Stimulated activated CD4-positive, alpha-beta T cell treated with anti-CD3 and anti-CD28 coated beads, Interleukin-1b, Interleukin-23, amount 100 ng/mL, for 24 hours (primary cell): Measurements from ENCODE around the gene BROX.
"Not testable (repeated sequence)": the region's sequence is repeated elsewhere in the genome, so short reads cannot be mapped to it uniquely, and the experiment has no call there.

Experiments
- DNase-seq, 4 experiments: peaks; one replicate each; pipeline ENCODE4 v3.0.0-alpha.2; 2020; ENCODE audit warnings: low read depth in 4 of 4, low spot score in 1 of 4

Gene BROX, protein sequence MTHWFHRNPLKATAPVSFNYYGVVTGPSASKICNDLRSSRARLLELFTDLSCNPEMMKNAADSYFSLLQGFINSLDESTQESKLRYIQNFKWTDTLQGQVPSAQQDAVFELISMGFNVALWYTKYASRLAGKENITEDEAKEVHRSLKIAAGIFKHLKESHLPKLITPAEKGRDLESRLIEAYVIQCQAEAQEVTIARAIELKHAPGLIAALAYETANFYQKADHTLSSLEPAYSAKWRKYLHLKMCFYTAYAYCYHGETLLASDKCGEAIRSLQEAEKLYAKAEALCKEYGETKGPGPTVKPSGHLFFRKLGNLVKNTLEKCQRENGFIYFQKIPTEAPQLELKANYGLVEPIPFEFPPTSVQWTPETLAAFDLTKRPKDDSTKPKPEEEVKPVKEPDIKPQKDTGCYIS

DNA sequence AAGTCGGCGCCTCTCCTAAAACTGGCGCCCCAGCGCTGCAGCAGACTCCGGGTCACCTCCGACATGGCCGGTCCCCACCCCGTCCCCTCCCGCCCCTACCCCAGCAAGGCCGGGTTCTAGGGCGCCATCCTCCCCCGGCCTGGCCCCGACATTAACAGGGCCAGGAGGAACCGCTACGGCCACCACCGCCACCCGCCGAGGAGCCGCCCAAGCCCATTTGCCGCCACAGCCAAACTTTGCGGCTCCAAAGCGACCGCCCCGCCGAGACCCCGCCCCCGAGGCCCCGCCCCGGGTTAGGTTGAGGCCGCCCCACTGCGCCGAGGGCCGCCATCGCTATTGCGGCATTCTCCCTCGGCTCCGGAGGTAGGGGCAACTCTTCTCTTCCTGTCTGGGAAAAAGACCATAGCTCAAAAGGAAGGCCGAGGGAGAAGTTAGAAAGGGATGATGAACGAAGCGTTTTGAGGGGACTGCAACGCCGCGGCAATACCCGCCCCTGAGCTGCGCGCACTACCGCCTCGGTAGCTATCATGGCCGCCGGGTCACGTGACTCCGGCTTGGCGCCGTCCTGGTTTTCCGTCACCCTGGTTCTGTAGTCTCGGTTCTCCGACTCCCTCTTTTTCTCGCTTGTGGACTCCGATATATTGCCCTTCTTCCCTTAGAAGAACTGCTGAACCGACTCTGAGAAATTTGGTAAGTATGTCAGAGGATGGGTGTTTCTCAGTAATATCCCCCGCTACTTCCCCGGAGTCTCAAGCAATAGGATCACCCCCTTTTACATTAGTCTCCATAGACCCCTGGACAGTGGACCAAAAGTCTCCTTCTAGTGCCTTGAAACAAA lies at the start of gene BROX, which contains the start of gene AIDA:
Gene BROX, plus strand, starts transcription at position 312 of the 838 bp plus-strand sequence. CDS start 3,136 bp downstream, outside the sequence.
Gene AIDA, minus strand, starts transcription at position 239 of the 838 bp plus-strand sequence. Its CDS starts 174 bp downstream, at position 65.
- DNase-seq = peak; percentile 92 to 95 (median 94)

DNA sequence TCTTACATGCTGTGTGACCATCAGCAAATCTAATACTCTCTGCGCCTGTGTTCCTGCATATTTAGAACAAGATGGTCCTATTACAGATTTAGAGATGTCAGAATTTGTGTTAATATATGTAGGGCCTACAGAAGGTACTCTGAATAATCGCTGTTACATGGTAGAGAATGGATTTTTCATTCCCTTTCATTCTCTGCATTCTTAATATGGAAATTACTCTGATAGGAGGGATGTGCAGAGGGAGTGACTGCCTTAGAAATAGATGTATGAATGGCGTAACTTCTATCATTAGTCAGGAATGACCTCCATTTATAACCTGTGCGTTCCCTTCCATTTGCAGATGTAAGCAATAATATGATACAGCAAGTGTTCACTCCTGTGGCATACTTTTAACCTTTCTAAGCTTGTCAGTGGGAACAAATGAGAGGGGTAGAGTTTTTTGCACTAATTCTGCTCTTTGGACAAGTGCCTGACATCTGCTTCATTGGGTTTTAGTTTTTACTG lies 48.9 kb upstream of the BROX start:
- no peak for DNase-seq

DNA sequence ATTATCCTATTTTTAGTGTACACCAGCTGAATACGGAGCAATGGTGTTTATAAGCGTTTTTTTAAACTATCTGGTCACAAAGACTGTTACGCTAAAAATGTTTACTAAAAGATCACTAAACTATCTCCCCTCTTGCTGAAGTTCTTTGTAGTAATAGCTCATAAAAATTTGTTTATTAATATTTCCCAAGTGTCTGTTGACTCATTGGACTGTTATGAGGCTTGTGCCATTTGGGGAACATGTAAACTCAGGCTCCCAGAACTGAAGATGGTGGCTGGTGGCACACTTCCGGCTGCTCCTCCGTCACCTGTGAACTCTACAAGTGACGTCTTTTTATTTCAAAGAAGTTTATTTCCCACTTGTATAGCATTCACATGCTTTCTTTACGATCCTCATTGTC lies 46.4 kb upstream of the BROX start:
- no peak for DNase-seq

DNA sequence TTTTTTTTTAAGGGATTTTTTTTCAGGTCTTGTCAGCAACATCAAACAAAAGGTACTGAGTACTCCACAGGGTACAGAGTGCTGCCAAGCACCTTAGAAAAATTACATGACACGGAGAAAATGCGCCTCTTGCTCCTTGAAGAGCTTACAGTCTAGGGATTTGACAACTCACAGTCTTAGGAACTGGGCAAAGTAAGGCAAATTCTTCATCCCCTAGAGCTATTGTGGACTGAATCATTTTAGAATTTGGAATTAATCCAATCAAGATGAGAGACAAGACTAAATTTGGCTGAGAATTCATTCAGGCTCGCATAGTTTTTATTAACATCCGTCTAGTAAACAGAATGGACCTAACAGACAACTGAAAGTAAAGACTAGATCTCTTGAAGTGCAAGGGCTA lies 44.2 kb upstream of the BROX start:
- not testable (repeated sequence) for DNase-seq

DNA sequence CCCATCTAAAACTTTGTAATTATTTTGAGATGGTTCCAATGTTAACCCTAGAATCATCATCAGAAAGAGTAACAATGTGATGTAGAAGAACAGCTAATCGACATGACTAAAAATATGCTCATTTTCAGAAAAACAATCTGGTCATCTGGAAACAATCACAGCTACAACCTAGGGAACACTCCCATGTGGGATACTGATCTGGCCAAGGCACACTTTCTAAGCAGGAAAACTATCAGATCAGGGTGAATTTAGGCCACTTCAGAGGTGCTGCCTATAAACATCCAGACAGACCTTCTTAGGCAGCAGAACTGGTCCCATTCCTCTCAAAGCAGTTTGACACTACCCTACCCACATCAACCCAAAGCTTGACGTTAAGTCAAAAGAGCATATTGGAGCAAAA lies 43.3 kb upstream of the BROX start:
- DNase-seq = not testable (repeated sequence)

DNA sequence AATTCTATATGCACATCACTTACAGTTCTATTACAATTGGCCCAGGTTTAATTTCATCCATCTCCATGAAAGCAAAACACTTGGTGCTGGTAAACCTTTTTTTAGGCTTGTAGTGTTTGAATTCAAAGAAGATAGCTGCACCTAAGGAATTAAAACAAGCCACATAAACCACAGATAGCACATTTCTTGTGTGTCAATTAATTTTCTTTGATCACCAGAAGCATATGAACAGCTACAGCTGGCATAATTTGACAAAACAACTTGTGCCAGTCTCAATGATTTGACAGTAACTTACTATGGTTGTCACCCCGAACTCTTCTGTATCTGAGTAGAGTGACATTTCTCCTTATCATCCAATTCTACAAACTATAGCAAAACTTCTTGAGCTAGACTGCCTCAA lies 42.3 kb upstream of the BROX start:
- no peak for DNase-seq

DNA sequence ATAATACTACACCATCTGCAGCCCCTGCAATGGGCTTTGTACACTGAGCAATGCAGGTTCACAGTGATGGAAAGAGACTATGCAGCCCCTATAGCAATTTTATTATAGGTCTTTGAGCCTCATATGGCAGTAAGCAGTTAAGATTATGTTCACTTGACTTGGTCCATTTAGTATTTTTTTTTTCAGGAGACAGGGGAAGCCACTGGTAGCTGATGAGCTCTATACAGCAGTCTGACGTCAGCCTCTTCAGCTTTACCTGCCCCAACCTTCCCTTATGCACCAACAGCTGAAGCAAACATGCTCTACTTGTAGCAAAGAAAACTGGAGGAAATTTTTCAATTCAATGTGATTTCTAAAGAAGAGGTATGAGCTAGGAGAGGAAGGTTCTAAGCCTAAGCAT lies 32.3 kb upstream of the BROX start:
- DNase-seq = no peak

DNA sequence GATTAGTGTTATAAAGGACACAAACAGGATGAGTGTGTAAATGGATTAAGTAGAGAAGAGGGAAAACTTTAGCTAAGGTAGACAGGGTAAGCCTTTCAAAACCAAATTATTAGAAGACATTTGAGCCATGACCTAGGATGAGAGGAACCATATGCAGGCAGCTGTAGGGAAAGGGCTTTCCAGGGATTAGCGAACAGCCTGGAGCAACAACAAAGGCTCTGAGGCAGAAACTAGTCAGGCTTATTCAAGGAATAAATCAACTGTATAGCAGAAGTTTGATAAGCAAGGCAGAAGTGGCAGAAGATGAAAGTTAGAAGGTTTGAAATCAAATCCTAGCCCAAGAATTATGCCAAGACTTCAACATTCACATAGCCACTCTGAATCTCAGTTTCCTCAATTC lies 21.3 kb upstream of the BROX start:
- DNase-seq = no peak

DNA sequence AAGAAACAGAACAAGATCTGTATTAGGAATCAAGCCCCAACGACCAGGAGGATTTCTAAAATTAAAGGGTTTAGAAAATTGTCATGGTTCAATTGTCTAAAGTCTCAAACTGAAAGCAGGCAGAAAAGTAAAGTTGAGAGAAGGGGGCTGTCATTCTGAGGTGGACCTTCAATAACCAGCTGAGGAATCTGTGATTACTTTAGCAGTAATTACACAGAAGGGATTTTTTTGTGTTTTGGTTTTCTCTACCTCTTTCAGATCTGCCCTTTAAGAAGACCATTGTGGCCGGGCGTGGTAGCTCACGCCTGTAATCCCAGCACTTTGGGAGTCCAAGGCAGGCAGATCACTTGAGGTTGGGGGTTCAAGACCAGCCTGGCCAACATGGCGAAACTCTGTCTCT lies 17.4 kb upstream of the BROX start:
- no peak for DNase-seq

DNA sequence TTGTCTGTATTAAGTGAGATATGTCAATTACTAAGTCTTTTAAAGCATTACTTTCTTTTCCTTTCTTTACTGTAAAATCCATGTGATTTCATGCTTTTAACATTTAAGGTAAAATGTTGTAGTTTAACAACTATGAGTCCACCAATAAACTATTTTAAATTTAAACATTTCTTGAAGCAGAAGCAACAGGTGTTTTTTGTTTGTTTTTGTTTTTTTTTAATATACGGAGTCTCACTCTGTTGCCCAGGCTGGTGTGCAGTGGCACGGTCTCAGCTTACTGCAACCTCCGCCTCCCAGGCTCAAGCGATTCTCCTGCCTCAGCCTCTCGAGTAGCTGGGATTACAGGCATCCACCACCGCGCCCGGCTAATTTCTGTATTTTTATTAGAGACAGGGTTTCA lies 15.6 kb upstream of the BROX start:
- DNase-seq = no peak

DNA sequence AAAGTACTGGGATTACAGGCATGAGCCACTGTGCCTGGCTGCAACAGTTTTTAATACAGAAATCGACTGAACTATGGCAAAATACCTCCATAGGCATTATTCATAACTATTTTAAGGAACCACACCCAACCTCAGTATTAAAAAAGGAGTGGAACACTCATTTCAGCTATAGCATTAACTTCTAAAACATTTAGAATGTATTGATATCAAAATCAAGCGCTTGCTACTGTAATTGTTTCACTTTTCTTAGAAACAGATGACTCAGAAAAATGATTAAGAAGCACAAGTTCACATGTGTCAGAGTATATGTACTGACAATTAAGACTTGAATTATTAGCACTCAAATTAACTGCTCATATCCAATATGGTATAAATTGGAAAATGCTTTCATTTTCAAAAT lies 15.2 kb upstream of the BROX start:
- DNase-seq = no peak

DNA sequence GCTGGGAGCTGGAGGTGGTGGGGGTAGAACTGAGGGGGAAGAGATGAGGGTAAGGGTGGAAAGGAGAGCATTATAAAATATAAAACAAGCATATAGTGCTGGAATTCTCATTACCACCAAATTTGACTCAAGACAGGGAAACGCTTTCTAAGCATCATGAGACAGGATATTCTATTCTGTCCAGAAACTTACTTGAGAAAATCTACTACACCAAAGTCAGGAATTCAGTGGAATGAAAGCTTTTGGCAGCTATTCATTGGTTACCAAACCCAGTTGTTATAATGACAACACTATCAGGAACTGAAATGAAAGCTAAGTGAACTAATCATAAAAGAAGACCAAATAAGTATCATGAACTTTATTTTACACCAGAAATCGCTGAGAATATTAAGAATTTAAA lies 14.5 kb upstream of the BROX start:
- no peak for DNase-seq

DNA sequence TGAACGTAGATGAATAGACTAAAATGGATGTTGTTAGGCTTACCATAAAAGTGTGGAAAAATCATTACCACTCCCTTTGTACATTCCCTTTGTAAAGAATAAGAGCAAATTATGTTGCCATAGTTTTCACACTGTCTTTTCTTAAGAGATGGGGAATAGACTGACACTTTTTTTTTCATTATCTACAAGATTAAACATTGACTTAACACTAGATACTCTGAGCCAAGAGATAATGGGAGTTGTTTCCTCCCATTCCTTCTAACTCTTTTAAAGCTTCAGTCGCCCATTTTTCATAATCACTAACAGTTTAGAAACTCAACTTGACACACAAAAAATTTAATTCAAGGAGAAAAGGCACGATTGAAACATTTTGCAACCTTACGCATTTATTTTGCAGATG lies 10.2 kb upstream of the BROX start:
- DNase-seq = no peak

DNA sequence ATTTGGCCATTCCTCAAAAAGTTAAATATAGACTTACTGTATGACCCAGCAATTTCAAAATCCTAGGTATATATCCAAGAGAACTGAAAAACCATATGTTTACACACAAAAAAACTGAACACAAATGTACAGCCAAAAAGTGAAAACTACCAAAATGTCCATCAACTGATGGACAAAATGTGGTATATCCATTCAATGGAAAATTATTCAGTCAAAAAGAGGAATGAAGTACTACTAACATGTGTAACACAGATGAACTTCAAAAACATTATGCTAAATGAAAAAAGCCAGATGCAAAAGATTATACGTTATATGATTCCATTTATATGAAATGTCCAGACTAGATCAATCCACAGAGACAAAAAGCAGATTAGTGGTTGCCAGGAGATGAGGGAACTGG lies 8.1 kb upstream of the BROX start:
- DNase-seq = no peak

DNA sequence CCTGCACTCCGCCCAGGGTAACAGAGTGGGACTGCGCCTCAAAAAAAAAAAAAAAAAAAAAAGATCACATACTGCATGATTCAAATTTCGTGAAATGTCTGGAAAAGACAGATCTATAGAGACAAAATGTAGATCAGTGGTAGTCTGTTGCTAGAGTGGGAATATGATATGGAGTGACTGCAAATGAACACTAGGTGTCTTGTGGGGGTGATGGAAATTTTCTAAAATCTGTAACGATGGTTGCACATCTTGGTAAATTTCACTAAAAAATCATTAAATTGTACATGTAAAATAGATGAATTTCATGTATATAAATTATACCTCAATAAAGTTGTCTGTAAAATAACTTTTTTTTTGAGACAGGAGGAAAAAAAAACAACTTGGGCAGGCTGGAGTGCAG lies 5.5 kb upstream of the BROX start:
- DNase-seq = no peak

DNA sequence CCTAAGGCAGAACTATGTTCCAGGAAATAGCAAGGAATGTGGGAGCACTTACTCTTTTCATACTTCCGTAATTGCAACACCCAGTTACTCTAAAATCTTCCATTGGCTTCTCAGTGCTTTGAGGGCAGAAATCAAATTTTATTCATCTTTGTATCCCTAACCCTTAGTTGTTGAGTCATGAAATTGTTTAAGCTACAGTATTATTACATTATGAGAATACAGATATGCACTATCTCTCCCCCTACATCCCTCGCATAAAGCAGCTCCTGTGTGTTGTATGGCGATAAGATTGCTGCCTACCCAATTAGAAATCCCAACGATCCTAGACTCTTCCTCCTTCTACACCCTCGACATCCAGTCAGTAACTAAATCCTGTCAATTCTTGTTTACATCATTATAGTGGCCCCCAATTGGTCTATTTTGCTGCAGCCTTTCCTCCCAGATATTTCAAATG lies 2.6 kb upstream of the BROX start:
- no peak for DNase-seq

DNA sequence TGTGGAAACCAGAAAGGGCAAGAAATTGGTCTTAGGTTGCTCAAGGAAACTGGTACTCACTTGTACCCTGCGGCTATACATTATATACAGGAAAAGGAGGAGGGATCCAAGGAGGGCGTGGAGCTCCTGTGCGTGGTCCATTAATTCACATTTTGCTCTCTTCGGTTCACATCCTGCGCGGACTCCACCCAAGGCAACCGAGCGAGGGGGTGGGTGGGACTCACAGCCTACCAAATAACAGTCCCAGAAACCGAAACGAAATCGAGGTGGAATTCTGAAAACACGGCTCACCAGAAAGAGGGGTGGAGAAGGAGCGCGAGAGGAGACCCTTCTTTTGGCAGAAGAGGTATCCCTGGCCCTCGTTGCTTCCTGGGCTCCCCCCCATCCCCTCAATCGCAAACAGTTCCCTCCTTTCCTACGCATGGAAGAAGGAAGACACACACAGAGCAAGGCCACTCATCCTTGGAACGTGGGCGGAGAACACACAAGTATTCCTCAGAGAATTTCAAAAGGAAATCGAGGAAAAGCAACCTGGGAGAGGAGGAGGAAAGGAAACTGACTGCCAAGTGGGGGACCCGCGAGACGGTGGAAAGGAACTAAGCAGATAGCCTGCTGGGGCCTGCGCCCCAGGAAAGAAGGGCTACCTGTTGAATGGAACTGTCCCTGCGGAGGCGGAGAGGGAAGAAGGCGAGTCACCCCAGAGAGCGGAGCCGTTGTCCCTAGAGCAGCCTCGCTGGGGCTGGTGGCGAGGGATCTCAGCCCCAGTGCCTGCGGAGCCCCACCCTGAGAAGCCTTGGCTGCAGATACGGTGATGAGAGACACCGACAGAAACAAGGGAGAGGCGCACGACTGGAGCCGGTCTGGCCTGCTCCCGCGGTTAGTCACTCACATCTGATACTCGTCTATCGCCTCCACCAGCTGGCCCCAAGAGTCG lies 778 bp upstream of the BROX start:
- DNase-seq = peak; percentile 15 to 52 (median 27)

DNA sequence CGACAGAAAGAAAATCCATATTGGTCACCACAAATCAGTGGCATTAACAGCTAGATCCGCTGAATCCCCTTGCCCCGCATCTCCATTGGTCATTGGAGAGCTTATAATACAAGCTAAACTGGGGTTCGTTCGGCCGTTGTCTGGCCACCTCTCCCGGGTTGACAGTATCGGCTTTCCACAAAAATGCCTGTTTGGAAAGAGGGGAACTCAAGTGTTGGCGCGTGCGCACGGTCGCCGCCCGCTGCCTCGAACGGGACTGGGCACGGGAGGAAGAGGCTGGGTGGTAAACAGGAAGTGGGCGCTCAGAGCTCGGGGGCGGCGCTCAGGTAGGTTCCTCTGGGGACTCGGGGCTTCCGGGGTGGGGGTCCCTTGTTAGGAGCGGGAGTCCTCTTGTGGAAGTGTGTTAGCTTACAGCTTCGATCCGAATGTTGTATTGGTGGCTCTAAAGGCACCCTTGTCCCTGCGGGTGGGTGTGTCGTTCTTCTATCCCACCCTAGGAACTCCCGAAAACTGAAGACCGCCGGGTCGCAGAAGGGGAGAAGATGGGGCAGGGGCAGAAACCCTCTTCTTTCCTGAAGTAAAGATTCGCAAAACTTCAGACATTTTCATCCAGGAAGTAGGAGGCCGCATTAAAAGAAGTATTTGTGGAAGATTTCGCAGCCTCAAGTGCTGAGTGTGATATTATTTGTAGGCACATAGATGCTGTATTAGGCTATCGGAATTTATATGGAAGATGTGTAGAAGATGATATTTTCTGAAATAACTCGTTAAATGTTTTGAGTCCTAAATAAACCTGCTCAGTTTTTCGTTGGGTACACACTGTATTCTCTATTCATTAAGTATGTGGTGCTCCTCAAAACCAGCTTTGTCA lies 962 bp downstream of the BROX start:
- DNase-seq = peak; percentile 64 to 80 (median 74)

DNA sequence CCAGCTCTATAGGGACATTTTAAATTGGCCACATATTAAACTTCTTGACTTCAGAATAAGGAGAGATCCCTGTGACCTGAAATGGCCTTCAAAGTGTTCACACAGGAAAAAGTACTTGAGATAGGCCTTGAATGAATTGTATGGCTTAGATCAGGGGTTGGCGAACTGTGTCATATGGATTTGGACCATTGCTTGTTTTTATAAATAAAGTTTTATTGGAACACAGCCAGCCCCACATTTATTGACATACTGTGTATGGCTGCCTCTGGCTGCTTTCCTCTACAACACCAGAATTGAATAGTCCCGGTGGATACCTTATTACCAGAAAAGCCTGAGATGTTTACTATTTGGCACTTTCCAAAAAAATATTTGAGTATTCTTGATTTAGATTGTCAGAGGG lies 4.0 kb downstream of the BROX start:
- DNase-seq = no peak

DNA sequence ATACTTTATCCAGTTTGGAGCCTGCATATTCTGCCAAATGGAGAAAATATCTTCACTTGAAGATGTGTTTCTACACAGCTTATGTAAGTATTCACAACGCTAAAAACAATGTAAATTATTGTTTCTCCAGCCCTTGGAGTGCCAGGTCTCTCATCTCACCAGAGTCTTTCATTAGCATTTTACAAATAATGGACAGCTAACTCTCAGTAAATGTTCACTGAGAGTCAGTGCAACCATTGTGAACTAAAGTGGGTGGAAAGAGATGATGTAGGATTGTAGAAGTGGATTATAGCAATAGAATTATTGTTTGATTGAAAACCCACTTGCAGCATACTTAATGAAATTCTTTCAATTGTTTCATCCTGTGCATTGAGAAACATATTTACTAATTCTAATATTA lies 16.4 kb downstream of the BROX start:
- DNase-seq = no peak
